CD14-positive monocyte (primary cell): ENCODE data around the gene HSPG2. TPM values are rescaled to one million over a fixed set of nuclear protein-coding genes. Genes with fewer than 3 reads are reported as not detected.

ENCODE experiments used
- DNase-seq, 3 donors: peaks; one replicate each; pipeline ENCODE4 v3.0.0-alpha.2; 2011 to 2022
- H2AFZ ChIP-seq: 2 replicates; pipeline ENCODE4 v1.6.0; 2012; ENCODE audit warnings: mild to moderate bottlenecking, low read depth, low read length, inconsistent platforms; ENCODE audit not compliant: insufficient read depth, poor library complexity, severe bottlenecking
- H3K27ac ChIP-seq, 2 donors: 1 replicate in 1 of 2; 2 replicates in 1 of 2; pipeline ENCODE4 v1.5.1; 2012 to 2013; ENCODE audit warnings: low read length in 2 of 2, control low read depth in 1 of 2, inconsistent platforms in 1 of 2, low read depth in 1 of 2, mild to moderate bottlenecking in 1 of 2
- H3K27me3 ChIP-seq, 2 donors: one replicate each; pipeline versions ENCODE4 v1.6.0 to v1.6.1; 2011 to 2013; ENCODE audit warnings: low read length in 2 of 2; ENCODE audit not compliant: control insufficient read depth in 2 of 2, insufficient read depth in 2 of 2
- H3K36me3 ChIP-seq, 2 donors: replicated peaks in 1 of 2; 1 replicate in 1 of 2; 2 replicates in 1 of 2; pipeline versions ENCODE4 v1.5.1 to v1.6.1; 2012 to 2013; ENCODE audit warnings: low read length in 2 of 2, control low read depth in 1 of 2, inconsistent platforms in 1 of 2, mild to moderate bottlenecking in 1 of 2; ENCODE audit not compliant: insufficient read depth in 2 of 2, control insufficient read depth in 1 of 2
- H3K4me1 ChIP-seq, 2 donors: 1 replicate in 1 of 2; 2 replicates in 1 of 2; pipeline versions ENCODE4 v1.5.1 to v1.6.1; 2012 to 2013; ENCODE audit warnings: low read length in 2 of 2, control low read depth in 1 of 2, inconsistent platforms in 1 of 2, mild to moderate bottlenecking in 1 of 2, moderate library complexity in 1 of 2; ENCODE audit not compliant: insufficient read depth in 2 of 2, control insufficient read depth in 1 of 2
- H3K4me2 ChIP-seq: replicated peaks from 2 replicates; pipeline ENCODE3; 2012; ENCODE audit warnings: low read length, moderate library complexity, mild to moderate bottlenecking; ENCODE audit not compliant: poor library complexity, severe bottlenecking; ENCODE audit errors: extremely low read depth
- H3K4me3 ChIP-seq, 3 experiments: fragments of 200-600 bp in 1 of 3; sonication (generic) in 1 of 3; replicated peaks in 1 of 3; 1 replicate in 2 of 3; 2 replicates in 1 of 3; pipeline ENCODE4 v1.5.1; 2011 to 2013; ENCODE audit warnings: low read length in 3 of 3, mild to moderate bottlenecking in 3 of 3, control low read depth in 2 of 3, low read depth in 2 of 3, inconsistent platforms in 1 of 3, moderate library complexity in 1 of 3
- H3K79me2 ChIP-seq: 2 replicates; pipeline ENCODE4 v1.6.0; 2012; ENCODE audit warnings: mild to moderate bottlenecking, control low read depth, inconsistent platforms, low read length, moderate library complexity; ENCODE audit not compliant: insufficient read depth
- H3K9ac ChIP-seq: 2 replicates; pipeline ENCODE4 v1.6.0; 2017; ENCODE audit warnings: low read length, mild to moderate bottlenecking; ENCODE audit not compliant: insufficient read depth, poor library complexity, severe bottlenecking
- H3K9me3 ChIP-seq, 2 donors: replicated peaks in 1 of 2; 1 replicate in 1 of 2; 2 replicates in 1 of 2; pipeline versions ENCODE4 v1.5.1 to v1.6.1; 2012 to 2013; ENCODE audit warnings: low read length in 2 of 2, control low read depth in 1 of 2; ENCODE audit not compliant: control insufficient read depth in 1 of 2, insufficient read depth in 1 of 2
- H4K20me1 ChIP-seq: 2 replicates; pipeline ENCODE4 v1.6.0; 2012; ENCODE audit warnings: mild to moderate bottlenecking, low read length, control low read depth, moderate library complexity; ENCODE audit not compliant: insufficient read depth
- H3K27ac Mint-ChIP-seq, 7 donors: one replicate each; pipeline ENCODE4 v1.8.0; 2020; ENCODE audit warnings: mild to moderate bottlenecking in 7 of 7, mixed read lengths in 7 of 7, moderate library complexity in 6 of 7, inconsistent platforms in 2 of 7
- H3K27me3 Mint-ChIP-seq, 3 donors: one replicate each; pipeline ENCODE4 v1.8.0; 2021 to 2022; ENCODE audit warnings: low read depth in 3 of 3, mild to moderate bottlenecking in 3 of 3, mixed read lengths in 3 of 3, moderate library complexity in 3 of 3, inconsistent platforms in 1 of 3
- H3K36me3 Mint-ChIP-seq, 2 donors: one replicate each; pipeline ENCODE4 v1.8.0; 2020; ENCODE audit warnings: mixed read lengths in 2 of 2, inconsistent platforms in 1 of 2, mild to moderate bottlenecking in 1 of 2
- H3K4me1 Mint-ChIP-seq: one replicate; pipeline ENCODE4 v1.8.0; 2020; ENCODE audit warnings: mild to moderate bottlenecking, mixed read lengths
- H3K4me3 Mint-ChIP-seq, 2 donors: one replicate each; pipeline ENCODE4 v1.8.0; 2020; ENCODE audit warnings: mild to moderate bottlenecking in 2 of 2, mixed read lengths in 2 of 2, moderate library complexity in 1 of 2
- H3K9me3 Mint-ChIP-seq, 7 donors: one replicate each; pipeline ENCODE4 v1.8.0; 2020 to 2022; ENCODE audit warnings: mixed read lengths in 7 of 7, mild to moderate bottlenecking in 6 of 7, moderate library complexity in 6 of 7, inconsistent platforms in 2 of 7
- CTCF ChIP-seq: fragments of 200-600 bp; IDR thresholded peaks from one replicate; pipeline ENCODE4 v1.8.0; 2022; ENCODE audit warnings: antibody characterized with exemption, mild to moderate bottlenecking
- WGBS: methylation state at CpG from one replicate; pipeline ENCODE4 v1.1.5; 2013; ENCODE audit warnings: missing lambda C conversion rate; ENCODE audit not compliant: insufficient coverage; 5-methylcytosine and 5-hydroxymethylcytosine counted together
- intact Hi-C, 2 donors: fragments of 100-400 bp; cut with micrococcal nuclease; formaldehyde crosslinking; loops; one replicate each; pipeline versions ENCODE4 v1.15.0 to v1.15.1; 2023
- polyA plus RNA-seq, 3 donors: library from polyadenylated mRNA; depleted of rRNA in 1 of 3; unstranded in 2 of 3; stranded (reverse) in 1 of 3; fragments of 300-500 nt in 2 of 3; fragments of >200 nt in 1 of 3; fragmentation: Illumina TruSeq in 2 of 3; gene quantifications; 1 replicate in 2 of 3; 2 replicates in 1 of 3; pipeline ENCODE4 v1.2.3, GENCODE V29; 2012 to 2021

HSPG2 gene
- polyA plus RNA-seq, 3 donors, result 0.44 TPM; not detected in 2

- no peak overlapping the region for H2AFZ ChIP-seq
- peaks cover 10 to 13% of the 10 kb centered on the region in 2 donors for H3K4me1 ChIP-seq
- Mint-ChIP-seq H3K27me3 (peaks cover 0 to 5% (median 1%) of the 10 kb centered on the region in 3 donors), H3K36me3 (peaks cover 0 to 5% of the 10 kb centered on the region in 2 donors), H3K4me1 (peaks cover 26% of the 10 kb centered on the region), H3K9me3 (peaks cover 5 to 18% (median 10%) of the 10 kb centered on the region in 7 donors), H3K27ac (no peak overlapping the region), H3K4me3 (no peak overlapping the region)
- no peaks in the 10 kb centered on the region for H3K36me3 ChIP-seq
- no peak overlapping the region for H3K4me2 ChIP-seq
- DNase-seq, result no peak
- no peaks in the 10 kb centered on the region for H3K27me3 ChIP-seq
- no peak overlapping the region for H3K4me3 ChIP-seq
- TF ChIP-seq CTCF, result no peak
- H3K27ac ChIP-seq, result no peak overlapping the region
- no peaks in the 10 kb centered on the region for H3K79me2 ChIP-seq
- H3K9me3 ChIP-seq, result peaks cover 0 to 13% of the 10 kb centered on the region in 2 donors
- H3K9ac ChIP-seq, result no peak overlapping the region
- H4K20me1 ChIP-seq, result no peaks in the 10 kb centered on the region
- 67% methylated on average over 1 of the region's 3 CpGs for WGBS
- intact Hi-C loops, result no loop called here
Observed at GRCh38 chr1:21860971-21861370, 76.1 kb downstream of the HSPG2 start.

GRCh38 chr1:21859669-21860179, 77.4 kb downstream of the HSPG2 start:
- no peaks in the 10 kb centered on the region for H3K79me2 ChIP-seq
- no peak overlapping the region for H3K4me3 ChIP-seq
- peaks cover 10 to 13% of the 10 kb centered on the region in 2 donors for H3K4me1 ChIP-seq
- H3K9ac ChIP-seq, result no peak overlapping the region
- WGBS, result 100% methylated on average over 4 of the region's 10 CpGs
- Mint-ChIP-seq H3K9me3 (peaks cover 5 to 18% (median 10%) of the 10 kb centered on the region in 7 donors), H3K4me1 (peaks cover 22% of the 10 kb centered on the region), H3K4me3 (no peak overlapping the region), H3K27ac (no peak overlapping the region), H3K27me3 (peaks cover 0 to 5% (median 1%) of the 10 kb centered on the region in 3 donors), H3K36me3 (peaks cover 0 to 5% of the 10 kb centered on the region in 2 donors)
- DNase-seq, result no peak
- no peaks in the 10 kb centered on the region for H4K20me1 ChIP-seq
- H3K27ac ChIP-seq, result no peak overlapping the region
- intact Hi-C loops, result no loop called here
- TF ChIP-seq CTCF, result no peak
- no peaks in the 10 kb centered on the region for H3K27me3 ChIP-seq
- H3K9me3 ChIP-seq, result peaks cover 0 to 13% of the 10 kb centered on the region in 2 donors
- H2AFZ ChIP-seq, result no peak overlapping the region
- H3K4me2 ChIP-seq, result no peak overlapping the region
- H3K36me3 ChIP-seq, result no peaks in the 10 kb centered on the region
